ENCODE results near the gene LSM5. TPM values are rescaled to one million over a fixed set of nuclear protein-coding genes. Genes with fewer than 3 reads are reported as not detected.

The LSM5 gene
- total RNA-seq, 1 experiment from 2014 or later: 100.0 TPM

DNA sequence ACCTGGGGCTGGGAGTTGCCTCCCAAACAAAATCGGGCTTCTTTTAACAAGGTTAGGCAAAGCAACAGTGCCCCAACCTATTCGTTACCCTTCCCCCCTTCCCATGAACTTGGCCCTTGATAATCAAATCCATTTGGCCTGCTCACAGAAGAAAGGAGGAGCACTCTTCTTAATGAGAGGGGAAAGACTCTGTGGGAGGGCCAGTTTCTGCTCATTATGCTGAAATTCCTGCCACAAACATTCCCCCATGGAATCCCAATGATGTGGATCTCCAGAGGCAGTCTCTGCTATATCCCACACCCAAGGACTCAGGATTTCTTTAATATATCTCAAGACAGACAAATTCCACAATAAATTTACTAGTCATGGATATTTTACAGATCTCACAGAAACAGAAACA is 43.0 kb downstream of the LSM5 start:
- Histone ChIP-seq H3K36me3 (ENCODE audit: control insufficient read depth, insufficient read depth, low read length) (no peaks in the 10 kb centered on the region), H3K9me3 (no peaks in the 10 kb centered on the region), H3K27me3 (replicated peaks; ENCODE audit: control insufficient read depth, insufficient read depth, low read length) (no peaks in the 10 kb centered on the region), H3K4me3 (ENCODE audit: low read depth, low read length) (no peak overlapping the region), H3K4me1 (no peaks in the 10 kb centered on the region)
- no peak for DNase-seq
- ChIA-PET POLR2A (no interaction called here), CTCF (no interaction called here)
- H3K9me3 Mint-ChIP-seq (ENCODE audit: unreplicated experiment): peaks cover 10% of the 10 kb centered on the region
- no peaks in the 10 kb centered on the region for H3K4me1 Mint-ChIP-seq (ENCODE audit: low read depth, unreplicated experiment)
- BruUV-seq (replicated peaks): no TSS peak
- H3K27ac Mint-ChIP-seq (ENCODE audit: unreplicated experiment): no peak overlapping the region
- H3K27me3 Mint-ChIP-seq (ENCODE audit: insufficient read depth, unreplicated experiment): peaks cover 9% of the 10 kb centered on the region
- no peak overlapping the region for H3K4me3 Mint-ChIP-seq (ENCODE audit: unreplicated experiment)
- TF ChIP-seq, protein P1, sequence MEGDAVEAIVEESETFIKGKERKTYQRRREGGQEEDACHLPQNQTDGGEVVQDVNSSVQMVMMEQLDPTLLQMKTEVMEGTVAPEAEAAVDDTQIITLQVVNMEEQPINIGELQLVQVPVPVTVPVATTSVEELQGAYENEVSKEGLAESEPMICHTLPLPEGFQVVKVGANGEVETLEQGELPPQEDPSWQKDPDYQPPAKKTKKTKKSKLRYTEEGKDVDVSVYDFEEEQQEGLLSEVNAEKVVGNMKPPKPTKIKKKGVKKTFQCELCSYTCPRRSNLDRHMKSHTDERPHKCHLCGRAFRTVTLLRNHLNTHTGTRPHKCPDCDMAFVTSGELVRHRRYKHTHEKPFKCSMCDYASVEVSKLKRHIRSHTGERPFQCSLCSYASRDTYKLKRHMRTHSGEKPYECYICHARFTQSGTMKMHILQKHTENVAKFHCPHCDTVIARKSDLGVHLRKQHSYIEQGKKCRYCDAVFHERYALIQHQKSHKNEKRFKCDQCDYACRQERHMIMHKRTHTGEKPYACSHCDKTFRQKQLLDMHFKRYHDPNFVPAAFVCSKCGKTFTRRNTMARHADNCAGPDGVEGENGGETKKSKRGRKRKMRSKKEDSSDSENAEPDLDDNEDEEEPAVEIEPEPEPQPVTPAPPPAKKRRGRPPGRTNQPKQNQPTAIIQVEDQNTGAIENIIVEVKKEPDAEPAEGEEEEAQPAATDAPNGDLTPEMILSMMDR (IDR thresholded peaks at IDR 0.05; ENCODE audit: insufficient read depth in 1 of 2, low read depth in 1 of 2, low read length in 1 of 2, severe bottlenecking in 1 of 2, unreplicated experiment in 1 of 2): no peak
- intact Hi-C loops (cut with micrococcal nuclease; ENCODE audit: unreplicated experiment): no loop called here
- H3K36me3 Mint-ChIP-seq (ENCODE audit: insufficient read depth, unreplicated experiment): no peaks in the 10 kb centered on the region

DNA sequence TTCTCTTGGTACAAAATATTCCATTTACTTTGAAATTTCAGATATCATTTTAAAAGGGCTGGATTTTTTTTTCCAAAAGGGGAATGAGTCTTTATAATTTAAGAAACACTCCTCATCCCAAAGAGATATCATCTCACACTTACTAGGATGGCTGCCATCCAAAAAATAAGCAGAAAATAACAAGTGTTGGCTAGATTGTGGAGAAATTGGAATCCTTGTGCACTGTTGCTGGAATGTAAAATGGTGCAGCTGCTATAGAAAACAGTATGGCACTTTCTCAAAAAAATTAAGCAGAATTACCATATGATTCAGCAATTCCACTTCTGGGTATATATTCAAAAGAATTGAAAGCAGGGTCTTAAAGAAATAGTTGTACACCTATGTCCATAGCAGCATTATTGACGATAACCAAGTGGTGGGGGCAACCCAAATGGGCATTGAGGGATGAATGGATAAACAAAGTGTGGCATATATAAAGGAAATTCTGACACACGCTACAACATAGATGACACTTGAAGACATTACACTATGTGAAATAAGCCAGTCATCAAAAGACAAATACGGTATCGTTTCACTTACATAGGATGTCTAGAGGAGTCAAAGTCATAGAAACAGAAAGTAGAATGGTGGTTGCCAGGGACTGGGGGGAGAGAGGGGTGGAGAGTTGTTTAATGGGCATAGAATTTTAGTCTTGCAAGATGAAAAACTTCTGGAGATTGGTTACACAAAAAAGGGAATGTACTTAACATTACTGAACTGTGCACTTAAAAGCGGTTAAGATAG is 53.8 kb downstream of the LSM5 start:
- H3K27ac Mint-ChIP-seq (ENCODE audit: unreplicated experiment): no peak overlapping the region
- ChIA-PET CTCF (no interaction called here), POLR2A (no interaction called here)
- TF ChIP-seq, protein P1 (IDR thresholded peaks at IDR 0.05; ENCODE audit: insufficient read depth in 1 of 2, low read depth in 1 of 2, low read length in 1 of 2, severe bottlenecking in 1 of 2, unreplicated experiment in 1 of 2): no peak
- H3K4me1 Mint-ChIP-seq (ENCODE audit: low read depth, unreplicated experiment): no peaks in the 10 kb centered on the region
- H3K4me3 Mint-ChIP-seq (ENCODE audit: unreplicated experiment): no peak overlapping the region
- Histone ChIP-seq H3K4me3 (ENCODE audit: low read depth, low read length) (no peak overlapping the region), H3K27me3 (replicated peaks; ENCODE audit: control insufficient read depth, insufficient read depth, low read length) (no peaks in the 10 kb centered on the region), H3K9me3 (no peaks in the 10 kb centered on the region), H3K36me3 (ENCODE audit: control insufficient read depth, insufficient read depth, low read length) (no peaks in the 10 kb centered on the region), H3K4me1 (no peaks in the 10 kb centered on the region)
- H3K9me3 Mint-ChIP-seq (ENCODE audit: unreplicated experiment): no peaks in the 10 kb centered on the region
- no TSS peak for BruUV-seq (replicated peaks)
- intact Hi-C loops (cut with micrococcal nuclease; ENCODE audit: unreplicated experiment): no loop called here
- no peaks in the 10 kb centered on the region for H3K36me3 Mint-ChIP-seq (ENCODE audit: insufficient read depth, unreplicated experiment)
- no peak for DNase-seq
- peaks cover 6% of the 10 kb centered on the region for H3K27me3 Mint-ChIP-seq (ENCODE audit: insufficient read depth, unreplicated experiment)

Other genes starting within 250 kb of the LSM5 start
- gene AVL9, start 5.1 kb upstream of the LSM5 start, total RNA-seq (2022): 39.7 and 41.0 TPM in 2 replicates